Heart right ventricle (tissue), 16 donors: Measurements from ENCODE around the gene HELZ. TPM values are rescaled to one million over a fixed set of nuclear protein-coding genes. Genes with fewer than 3 reads are reported as not detected.

Source experiments
- ATAC-seq, 8 donors: fragments of 200-7000 bp; cut with Tn5 transposase; one replicate each; pipeline ENCODE4 v1.9.1; 2020; ENCODE audit warnings: mild to moderate bottlenecking in 8 of 8, moderate library complexity in 8 of 8, moderate number of reproducible peaks in 1 of 8
- DNase-seq, 2 donors: peaks; one replicate each; pipeline ENCODE4 v3.0.0-alpha.2; 2020
- H3K27ac ChIP-seq, 10 donors: fragments of 200-600 bp; sonication (generic) in 2 of 10; one replicate each; pipeline versions ENCODE4 v1.5.0 to v1.8.0; 2020 to 2022; ENCODE audit warnings: mild to moderate bottlenecking in 3 of 10
- H3K27me3 ChIP-seq, 7 donors: fragments of 200-600 bp; one replicate each; pipeline ENCODE4 v1.8.0; 2021 to 2022; ENCODE audit warnings: mild to moderate bottlenecking in 2 of 7
- H3K36me3 ChIP-seq, 9 donors: fragments of 200-600 bp; sonication (generic) in 1 of 9; one replicate each; pipeline versions ENCODE4 v1.5.0 to v1.8.0; 2020 to 2022; ENCODE audit warnings: mild to moderate bottlenecking in 2 of 9
- H3K4me1 ChIP-seq, 9 donors: fragments of 200-600 bp; sonication (generic) in 1 of 9; one replicate each; pipeline versions ENCODE4 v1.5.0 to v1.8.0; 2020 to 2022; ENCODE audit warnings: mild to moderate bottlenecking in 4 of 9
- H3K4me3 ChIP-seq, 10 donors: fragments of 200-600 bp; sonication (generic) in 2 of 10; one replicate each; pipeline versions ENCODE4 v1.5.0 to v1.8.0; 2020 to 2022; ENCODE audit warnings: mild to moderate bottlenecking in 7 of 10, moderate library complexity in 2 of 10
- H3K9me3 ChIP-seq, 11 donors: fragments of 200-600 bp in 10 of 11; sonication (generic) in 2 of 11; one replicate each; pipeline versions ENCODE4 v1.5.0 to v1.8.0; 2013 to 2022; ENCODE audit warnings: mild to moderate bottlenecking in 2 of 11, control low read depth in 1 of 11, moderate library complexity in 1 of 11
- WGBS, 2 donors: extraction: QIAGEN DNeasy Blood & Tissue Kit; methylation state at CpG; one replicate each; pipeline ENCODE4 v1.1.7; 2013; ENCODE audit warnings: inconsistent platforms in 1 of 2; 5-methylcytosine and 5-hydroxymethylcytosine counted together
- intact Hi-C, 10 donors: fragments of 100-400 bp; cut with DNase I; formaldehyde crosslinking; loops; one replicate each; pipeline versions ENCODE4 v1.11.1 to v1.14.2; 2022
- polyA plus RNA-seq, 2 donors: library from polyadenylated mRNA; stranded (reverse); fragments of 200-250 nt; gene quantifications; one replicate each; pipeline ENCODE4 v1.2.3, GENCODE V29; 2013
- total RNA-seq, 10 donors: library from RNA; stranded (reverse); fragmentation: NEBNext Ultra II Directional in 3 of 10; extraction: Animal tissue kit (Norgen Biotek cat#: 25700) in 3 of 10; gene quantifications; one replicate each; pipeline versions ENCODE4 v1.2.1 to v1.2.4, GENCODE V29; 2021 to 2023
- TF ChIP-seq, protein P1 (sequence below), 9 donors: fragments of 200-600 bp; sonication (generic) in 2 of 9; IDR thresholded peaks; one replicate each; pipeline versions ENCODE4 v1.5.0 to v1.8.0; 2021 to 2022; ENCODE audit warnings: antibody characterized with exemption in 9 of 9, mild to moderate bottlenecking in 5 of 9, moderate library complexity in 1 of 9
- donor health status: Arrhythmogenic right ventricular cardiomyopathy.
- donor health status: ischemic (EF 13 %, LVEDD 7.1; RV severe dilation, severe dysfunction).
- donor health status: healthy with polysubstance abuse.
- donor health status: DM: no; HTN: yes; CAD: no.
- donor health status: DM: no; HTN: no; CAD: no.
- donor health status: ischemic (EF 25% LVEDD 6.9; RV normal size, moderate dysfunction).
- donor health status: ischemic (EF 25% LVEDD 5.7; RV mildly dilated, moderate dysfunction).
- donor health status: healthy.
- donor health status: DM: yes; HTN: yes; CAD: no.
- donor health status: Ischemic cardiomyopathy.
- donor health status: ischemic (EF 35%, LVEDD 5.7; RV mildly dilated, moderate dysfunction).
- donor health status: nonischemic (EF 11% LVEDD 7.7; RV severe dilation, severe dysfunction).
- donor health status: DM: yes; HTN: yes; CAD: no.
- donor health status: PGD.
- donor health status: ischemic (EF 29% LVEDD 5.4; RV normal size, mild dysfunction).
- donor health status: nonischemic (EF 23%, LVEDD 6.1; RV moderate dilation, normal function).

Gene HELZ
- total and polyA plus RNA-seq, 12 donors, result 2.4 to 50.3 (median 40.6) TPM

DNA sequence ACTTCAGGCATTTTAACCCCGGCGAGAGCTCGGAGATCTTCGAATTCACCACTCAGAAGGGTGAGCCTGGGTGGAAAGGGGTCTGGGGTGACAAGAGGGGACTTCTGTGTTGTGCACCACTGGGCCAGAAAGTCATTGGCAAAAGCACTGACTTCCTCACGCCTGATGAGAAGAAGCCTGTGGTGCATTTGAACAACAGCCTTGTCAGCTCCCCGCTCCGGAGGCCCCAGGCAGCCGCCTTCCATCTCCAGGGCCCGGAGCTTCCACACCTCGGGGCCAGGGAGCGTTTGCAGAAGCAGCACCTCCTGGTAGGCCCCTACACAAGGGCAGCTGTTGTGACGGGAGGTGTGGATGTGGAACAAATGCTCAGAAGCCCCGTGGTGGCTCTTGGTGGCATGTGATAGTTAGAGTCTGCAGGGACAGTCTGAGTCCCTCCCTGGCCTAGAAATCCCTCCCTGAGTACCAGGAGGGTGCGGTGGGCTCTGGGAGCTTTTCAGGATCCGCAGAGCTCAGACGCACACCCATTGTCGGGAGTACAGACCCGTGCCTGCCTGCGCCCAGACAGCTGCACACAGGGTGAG lies 190.9 kb downstream of the HELZ start:
- DNase-seq (no peak), ATAC-seq (no peak)
- Histone ChIP-seq H3K27ac (no peak overlapping the region), H3K4me3 (no peak overlapping the region), H3K27me3 (no peaks in the 10 kb centered on the region), H3K36me3 (no peaks in the 10 kb centered on the region), H3K9me3 (peaks cover 0 to 11% (median 6%) of the 10 kb centered on the region in 11 donors), H3K4me1 (peaks cover 0 to 19% (median 0%) of the 10 kb centered on the region in 9 donors)
- TF ChIP-seq, protein P1, sequence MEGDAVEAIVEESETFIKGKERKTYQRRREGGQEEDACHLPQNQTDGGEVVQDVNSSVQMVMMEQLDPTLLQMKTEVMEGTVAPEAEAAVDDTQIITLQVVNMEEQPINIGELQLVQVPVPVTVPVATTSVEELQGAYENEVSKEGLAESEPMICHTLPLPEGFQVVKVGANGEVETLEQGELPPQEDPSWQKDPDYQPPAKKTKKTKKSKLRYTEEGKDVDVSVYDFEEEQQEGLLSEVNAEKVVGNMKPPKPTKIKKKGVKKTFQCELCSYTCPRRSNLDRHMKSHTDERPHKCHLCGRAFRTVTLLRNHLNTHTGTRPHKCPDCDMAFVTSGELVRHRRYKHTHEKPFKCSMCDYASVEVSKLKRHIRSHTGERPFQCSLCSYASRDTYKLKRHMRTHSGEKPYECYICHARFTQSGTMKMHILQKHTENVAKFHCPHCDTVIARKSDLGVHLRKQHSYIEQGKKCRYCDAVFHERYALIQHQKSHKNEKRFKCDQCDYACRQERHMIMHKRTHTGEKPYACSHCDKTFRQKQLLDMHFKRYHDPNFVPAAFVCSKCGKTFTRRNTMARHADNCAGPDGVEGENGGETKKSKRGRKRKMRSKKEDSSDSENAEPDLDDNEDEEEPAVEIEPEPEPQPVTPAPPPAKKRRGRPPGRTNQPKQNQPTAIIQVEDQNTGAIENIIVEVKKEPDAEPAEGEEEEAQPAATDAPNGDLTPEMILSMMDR (IDR thresholded peaks at IDR 0.05), result no peak
- intact Hi-C loops, result no loop called here
- WGBS, 2 donors, result 78% methylated on average over 19 of the region's 19 CpGs

DNA sequence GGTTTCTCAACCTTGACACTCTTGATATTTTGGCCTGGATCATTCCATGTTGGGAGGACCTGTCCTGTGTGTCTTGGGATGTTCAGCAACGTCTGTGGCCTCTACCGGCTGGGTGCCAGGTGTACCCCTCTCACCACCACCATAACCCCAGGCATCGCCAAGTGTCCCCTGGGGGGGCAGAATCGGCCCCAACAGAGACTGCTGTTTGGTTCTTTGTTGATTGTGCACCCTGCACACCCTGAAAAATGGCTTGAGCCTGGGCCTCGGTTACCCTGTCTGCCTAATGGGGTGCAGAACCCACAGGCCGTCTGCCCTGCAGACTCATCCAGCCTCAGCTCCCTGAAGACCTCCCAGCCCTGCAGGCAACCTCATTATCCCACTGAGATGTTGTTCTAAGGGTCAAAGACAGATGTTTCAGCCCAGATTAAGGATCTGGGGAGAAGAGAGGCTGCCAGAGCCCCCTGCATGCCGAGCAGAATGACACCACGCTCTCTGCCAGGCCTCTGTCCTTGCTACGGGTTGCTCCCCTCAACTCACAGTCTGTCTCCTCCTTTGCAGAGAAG lies 191.5 kb downstream of the HELZ start:
- ATAC-seq (no peak), DNase-seq (no peak)
- Histone ChIP-seq H3K9me3 (peaks cover 0 to 17% (median 11%) of the 10 kb centered on the region in 11 donors), H3K4me3 (no peak overlapping the region), H3K36me3 (no peaks in the 10 kb centered on the region), H3K27me3 (no peaks in the 10 kb centered on the region), H3K27ac (no peak overlapping the region), H3K4me1 (peaks cover 0 to 19% (median 0%) of the 10 kb centered on the region in 9 donors)
- 83 to 85% methylated on average over 9 of the region's 9 CpGs for WGBS, 2 donors
- intact Hi-C loops, result no loop called here
- TF ChIP-seq, protein P1 (IDR thresholded peaks at IDR 0.05), result no peak

DNA sequence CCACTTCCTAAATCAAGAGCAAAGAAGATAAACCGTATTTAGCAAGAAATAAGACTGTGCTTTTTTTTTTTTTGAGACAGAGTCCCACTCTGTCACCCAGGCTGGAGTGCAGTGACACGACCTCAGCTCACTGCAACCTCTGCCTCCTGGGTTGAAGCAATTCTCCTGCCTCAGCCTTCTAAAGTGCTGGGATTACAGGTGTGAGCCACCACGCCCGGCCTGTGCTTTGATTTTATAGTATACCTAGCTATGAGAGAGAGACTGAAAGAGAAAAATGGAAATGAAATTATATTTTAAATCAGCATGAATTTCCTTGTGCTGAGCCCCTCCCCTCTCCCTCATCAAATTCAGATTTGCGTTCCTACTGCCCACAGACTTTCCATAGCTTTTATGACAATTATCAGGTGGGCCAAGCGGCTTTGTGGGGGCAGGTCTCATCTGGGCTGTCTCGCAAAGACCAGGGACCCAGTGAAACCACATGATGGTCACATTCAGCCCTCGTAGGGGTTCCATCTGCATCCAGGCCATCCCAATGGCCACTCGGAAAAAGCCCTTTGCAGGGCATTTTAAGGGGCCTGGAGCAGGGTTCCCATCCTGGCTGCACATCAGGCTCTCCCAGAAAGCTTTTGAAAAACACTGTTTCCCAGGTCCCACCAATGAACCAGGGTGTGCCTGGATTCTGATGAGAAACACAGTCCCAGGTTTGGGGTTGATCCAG lies 192.1 kb downstream of the HELZ start:
- no peak for DNase-seq
- TF ChIP-seq, protein P1 (IDR thresholded peaks at IDR 0.05), result no peak
- Histone ChIP-seq H3K4me1 (peaks cover 0 to 19% (median 0%) of the 10 kb centered on the region in 9 donors), H3K9me3 (peaks cover 0 to 23% (median 11%) of the 10 kb centered on the region in 11 donors), H3K27me3 (no peaks in the 10 kb centered on the region), H3K4me3 (no peak overlapping the region), H3K27ac (no peak overlapping the region), H3K36me3 (no peaks in the 10 kb centered on the region)
- 91 to 93% methylated on average over 9 of the region's 9 CpGs for WGBS, 2 donors
- no peak for ATAC-seq
- intact Hi-C loops, result no loop called here

DNA sequence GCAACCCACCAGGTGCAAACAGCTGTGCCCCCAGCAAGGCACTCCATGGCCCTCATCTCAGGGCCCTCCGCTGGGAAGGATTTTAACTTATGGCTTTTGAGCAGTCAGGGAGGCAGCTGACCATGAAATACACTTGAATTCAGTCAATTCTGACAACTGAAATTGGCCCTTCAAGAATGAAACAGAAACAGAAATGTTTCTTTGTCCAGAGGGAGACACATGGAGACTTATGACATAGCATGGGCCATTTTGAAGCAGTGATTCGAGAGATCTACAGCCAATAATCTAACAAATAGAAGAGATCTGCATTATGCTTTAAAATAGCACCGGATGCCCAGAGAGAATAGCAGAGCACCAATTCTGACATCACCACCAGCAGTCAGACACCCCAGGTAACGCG lies 193.2 kb downstream of the HELZ start:
- H3K4me1 ChIP-seq, result peaks cover 0 to 14% (median 0%) of the 10 kb centered on the region in 9 donors
- intact Hi-C loops, result no loop called here
- H3K36me3 ChIP-seq, result no peaks in the 10 kb centered on the region
- ATAC-seq (no peak), DNase-seq (no peak)
- TF ChIP-seq, protein P1 (IDR thresholded peaks at IDR 0.05), result no peak
- no peaks in the 10 kb centered on the region for H3K27me3 ChIP-seq
- H3K9me3 ChIP-seq, result peaks cover 0 to 30% (median 16%) of the 10 kb centered on the region in 11 donors
- no peak overlapping the region for H3K27ac ChIP-seq
- no peak overlapping the region for H3K4me3 ChIP-seq
- 82 to 83% methylated on average over 5 of the region's 5 CpGs for WGBS, 2 donors
